ENCODE measurements around the gene DERA.

Gene DERA

DNA sequence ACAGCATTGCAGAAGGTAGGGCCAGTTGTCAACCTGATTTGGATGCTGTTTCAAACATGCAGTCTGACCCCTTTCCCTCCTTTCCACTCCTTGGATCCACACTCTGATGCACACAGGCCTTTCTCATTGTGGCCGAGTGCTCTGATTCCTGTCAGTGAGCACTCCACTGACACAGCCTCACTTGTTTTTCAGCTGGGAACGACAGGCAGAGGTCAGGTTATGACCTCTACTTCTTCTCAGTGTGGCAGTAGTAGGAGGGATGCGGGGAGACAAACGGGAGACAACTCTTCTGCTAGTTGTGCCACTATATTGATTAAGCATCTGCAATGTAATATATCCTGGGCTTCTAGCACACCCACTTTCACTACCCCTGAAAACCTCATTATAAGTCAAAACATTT lies 61.8 kb downstream of the DERA start:
- no peaks in the 10 kb centered on the region for H3K9me2 ChIP-seq (replicated peaks; ENCODE audit: insufficient read depth, low read length)
- H3K27me3 ChIP-seq (ENCODE audit: low read length): no peaks in the 10 kb centered on the region
- H3K36me3 ChIP-seq (ENCODE audit: low read length): no peaks in the 10 kb centered on the region
- no peak for TF ChIP-seq EZH2phosphoT487 (conservative IDR thresholded peaks at IDR 0.05; ENCODE audit: low read length)
- TF ChIP-seq, protein P1, sequence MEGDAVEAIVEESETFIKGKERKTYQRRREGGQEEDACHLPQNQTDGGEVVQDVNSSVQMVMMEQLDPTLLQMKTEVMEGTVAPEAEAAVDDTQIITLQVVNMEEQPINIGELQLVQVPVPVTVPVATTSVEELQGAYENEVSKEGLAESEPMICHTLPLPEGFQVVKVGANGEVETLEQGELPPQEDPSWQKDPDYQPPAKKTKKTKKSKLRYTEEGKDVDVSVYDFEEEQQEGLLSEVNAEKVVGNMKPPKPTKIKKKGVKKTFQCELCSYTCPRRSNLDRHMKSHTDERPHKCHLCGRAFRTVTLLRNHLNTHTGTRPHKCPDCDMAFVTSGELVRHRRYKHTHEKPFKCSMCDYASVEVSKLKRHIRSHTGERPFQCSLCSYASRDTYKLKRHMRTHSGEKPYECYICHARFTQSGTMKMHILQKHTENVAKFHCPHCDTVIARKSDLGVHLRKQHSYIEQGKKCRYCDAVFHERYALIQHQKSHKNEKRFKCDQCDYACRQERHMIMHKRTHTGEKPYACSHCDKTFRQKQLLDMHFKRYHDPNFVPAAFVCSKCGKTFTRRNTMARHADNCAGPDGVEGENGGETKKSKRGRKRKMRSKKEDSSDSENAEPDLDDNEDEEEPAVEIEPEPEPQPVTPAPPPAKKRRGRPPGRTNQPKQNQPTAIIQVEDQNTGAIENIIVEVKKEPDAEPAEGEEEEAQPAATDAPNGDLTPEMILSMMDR (IDR thresholded peaks at IDR 0.05; ENCODE audit: insufficient read depth, low read length, poor library complexity, severe bottlenecking): no peak
- H4K20me1 ChIP-seq (ENCODE audit: low read depth, low read length): no peaks in the 10 kb centered on the region
- H2AFZ ChIP-seq (ENCODE audit: low read depth, low read length, severe bottlenecking): no peak overlapping the region
- H3K79me2 ChIP-seq (ENCODE audit: insufficient read depth, low read length): no peaks in the 10 kb centered on the region
- no peak overlapping the region for H3K4me2 ChIP-seq (ENCODE audit: low read depth, low read length, poor library complexity, severe bottlenecking)
- no peak overlapping the region for H3K9ac ChIP-seq (ENCODE audit: low read length)
- no peak overlapping the region for H3K27ac ChIP-seq (ENCODE audit: low read depth, low read length)
- no peaks in the 10 kb centered on the region for H3K9me3 ChIP-seq (ENCODE audit: insufficient read depth, low read length)
- no peak overlapping the region for H3K4me3 ChIP-seq (ENCODE audit: insufficient read depth, low read length, poor library complexity, severe bottlenecking)
- H3F3A ChIP-seq (ENCODE audit: insufficient read depth): no peaks in the 10 kb centered on the region

DNA sequence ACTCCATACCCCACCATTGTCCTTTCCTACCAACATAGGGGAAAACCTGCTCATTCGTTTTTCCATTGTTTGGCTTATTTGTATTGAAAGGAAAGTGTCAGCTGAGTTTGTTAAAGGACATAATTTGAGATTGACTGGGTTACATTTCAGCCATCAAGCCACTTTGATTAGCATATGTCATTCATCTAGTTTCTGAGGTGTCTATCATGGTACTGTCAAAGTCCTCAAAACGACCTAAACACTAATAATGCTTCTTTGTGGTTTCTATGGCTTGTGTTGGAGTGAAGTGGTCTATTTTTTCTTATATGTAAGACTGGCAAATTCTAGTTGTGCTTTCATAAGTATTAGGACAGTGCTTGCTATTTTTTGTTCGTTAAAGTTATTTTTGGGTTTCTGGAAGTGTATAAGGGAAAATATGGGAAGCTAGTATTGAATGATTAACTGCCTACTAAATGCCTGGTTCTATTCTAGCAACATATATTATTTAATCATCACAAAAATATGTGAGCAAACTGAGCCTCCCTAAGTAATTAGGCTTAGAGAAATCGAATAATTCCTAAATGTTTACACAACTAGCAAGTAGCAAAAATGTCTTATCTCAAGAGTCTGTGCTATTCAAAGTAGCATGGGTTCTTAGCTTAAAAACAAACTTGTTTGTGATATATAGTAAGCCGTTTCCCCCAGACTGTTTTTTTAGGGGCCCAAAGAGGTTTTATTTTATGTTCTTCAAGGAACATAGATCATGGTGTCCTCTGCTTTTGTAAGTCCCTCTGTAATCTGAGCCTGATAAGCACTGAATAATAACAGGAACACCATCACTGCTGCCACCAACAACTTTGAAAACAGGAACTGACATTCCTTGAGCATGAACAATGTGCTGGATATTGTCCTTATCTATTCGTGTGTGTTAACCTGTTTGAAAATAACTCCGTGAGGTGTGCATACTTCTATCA lies 67.1 kb downstream of the DERA start:
- Histone ChIP-seq H4K20me1 (ENCODE audit: low read depth, low read length) (no peaks in the 10 kb centered on the region), H2AFZ (ENCODE audit: low read depth, low read length, severe bottlenecking) (no peak overlapping the region), H3K27me3 (ENCODE audit: low read length) (no peaks in the 10 kb centered on the region), H3K4me2 (ENCODE audit: low read depth, low read length, poor library complexity, severe bottlenecking) (no peak overlapping the region), H3F3A (ENCODE audit: insufficient read depth) (no peaks in the 10 kb centered on the region; the same call in 1 of the 2 replicates), H3K27ac (ENCODE audit: low read depth, low read length) (no peak overlapping the region), H3K4me3 (ENCODE audit: insufficient read depth, low read length, poor library complexity, severe bottlenecking) (no peak overlapping the region), H3K36me3 (ENCODE audit: low read length) (no peaks in the 10 kb centered on the region), H3K9ac (ENCODE audit: low read length) (no peak overlapping the region), H3K9me2 (replicated peaks; ENCODE audit: insufficient read depth, low read length) (no peaks in the 10 kb centered on the region), H3K9me3 (ENCODE audit: insufficient read depth, low read length) (no peaks in the 10 kb centered on the region), H3K79me2 (ENCODE audit: insufficient read depth, low read length) (no peaks in the 10 kb centered on the region)
- TF ChIP-seq EZH2phosphoT487 (conservative IDR thresholded peaks at IDR 0.05; ENCODE audit: low read length): no peak
- TF ChIP-seq, protein P1 (IDR thresholded peaks at IDR 0.05; ENCODE audit: insufficient read depth, low read length, poor library complexity, severe bottlenecking): no peak

DNA sequence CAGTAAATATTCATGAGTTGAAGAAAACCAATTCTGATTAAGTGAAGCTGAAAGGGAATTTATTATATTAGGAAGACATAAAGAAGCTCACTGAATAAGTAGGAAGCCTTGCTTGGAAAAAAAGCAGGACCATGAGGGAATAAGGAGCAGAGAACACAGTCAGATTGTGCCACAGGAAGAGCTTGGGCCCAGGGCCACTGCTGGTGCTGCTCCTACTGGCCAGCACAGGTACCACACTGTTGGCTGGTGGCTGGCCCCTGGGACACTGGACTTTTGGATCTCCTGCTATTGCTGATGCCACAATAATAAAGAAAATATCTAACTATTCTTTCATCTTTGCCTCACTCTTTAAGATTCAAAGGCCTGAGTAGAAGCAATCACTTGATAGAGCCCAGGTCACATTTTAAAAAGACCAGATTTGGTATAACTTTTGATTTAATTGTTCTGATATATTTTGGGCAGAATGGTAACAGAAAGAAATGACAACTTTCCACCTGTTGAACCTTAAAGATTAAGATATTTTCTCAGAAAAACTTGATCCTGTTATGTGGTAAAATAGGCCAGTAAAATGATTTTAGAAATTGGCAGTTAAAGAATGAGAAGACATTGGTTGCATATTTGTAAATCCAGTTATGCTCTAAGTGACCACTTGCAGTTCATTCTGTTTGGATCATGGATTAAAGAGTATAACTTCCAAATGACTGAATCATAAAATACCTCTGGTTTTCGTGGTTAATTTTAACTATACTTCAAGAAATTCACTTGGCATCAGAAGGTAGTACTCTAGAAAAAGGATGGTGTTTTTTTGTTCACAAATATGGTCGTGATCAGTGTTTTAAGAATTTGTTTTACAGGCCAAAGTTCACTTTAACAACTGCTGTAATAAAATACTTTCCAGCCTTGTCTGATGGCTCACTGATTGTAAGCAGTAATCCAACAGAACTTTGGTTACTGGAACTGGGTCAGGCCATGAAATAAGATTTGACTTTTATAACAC lies 68.3 kb downstream of the DERA start:
- Histone ChIP-seq H2AFZ (ENCODE audit: low read depth, low read length, severe bottlenecking) (no peak overlapping the region), H3K9me3 (ENCODE audit: insufficient read depth, low read length) (no peaks in the 10 kb centered on the region), H4K20me1 (ENCODE audit: low read depth, low read length) (no peaks in the 10 kb centered on the region), H3K4me2 (ENCODE audit: low read depth, low read length, poor library complexity, severe bottlenecking) (no peak overlapping the region), H3K4me3 (ENCODE audit: insufficient read depth, low read length, poor library complexity, severe bottlenecking) (no peak overlapping the region), H3K27ac (ENCODE audit: low read depth, low read length) (no peak overlapping the region), H3F3A (ENCODE audit: insufficient read depth) (no peaks in the 10 kb centered on the region; the same call in 1 of the 2 replicates), H3K36me3 (ENCODE audit: low read length) (0 out of 2 replicates have a peak, but pooled peaks cover under 1% of the 10 kb centered on the region), H3K79me2 (ENCODE audit: insufficient read depth, low read length) (no peaks in the 10 kb centered on the region), H3K9ac (ENCODE audit: low read length) (no peak overlapping the region), H3K27me3 (ENCODE audit: low read length) (no peaks in the 10 kb centered on the region), H3K9me2 (replicated peaks; ENCODE audit: insufficient read depth, low read length) (no peaks in the 10 kb centered on the region)
- TF ChIP-seq, protein P1 (IDR thresholded peaks at IDR 0.05; ENCODE audit: insufficient read depth, low read length, poor library complexity, severe bottlenecking): no peak
- no peak for TF ChIP-seq EZH2phosphoT487 (conservative IDR thresholded peaks at IDR 0.05; ENCODE audit: low read length)

Data from SU-DHL-6 (cell line).